Measurements from ENCODE around the gene CUX1. TPM values are rescaled to one million over a fixed set of nuclear protein-coding genes. Genes with fewer than 3 reads are reported as not detected.

Gene CUX1
- total RNA-seq, 1 experiment from 2014 or later: 116 TPM

GRCh38 chr7:101913247-101913721, 95.9 kb downstream of the CUX1 start:
- H3K36me3 Mint-ChIP-seq (ENCODE audit: insufficient read depth, unreplicated experiment): peaks cover 66% of the 10 kb centered on the region
- no peak for TF ChIP-seq CTCF (IDR thresholded peaks at IDR 0.05; ENCODE audit: insufficient read depth in 1 of 2, low read depth in 1 of 2, low read length in 1 of 2, severe bottlenecking in 1 of 2, unreplicated experiment in 1 of 2)
- DNase-seq: no peak
- Histone ChIP-seq H3K9me3 (no peaks in the 10 kb centered on the region), H3K4me1 (peaks cover 5% of the 10 kb centered on the region; the same call in 1 of the 2 replicates), H3K27me3 (replicated peaks; ENCODE audit: control insufficient read depth, insufficient read depth, low read length) (no peaks in the 10 kb centered on the region), H3K36me3 (ENCODE audit: control insufficient read depth, insufficient read depth, low read length) (no peaks in the 10 kb centered on the region), H3K4me3 (ENCODE audit: low read depth, low read length) (no peak overlapping the region)
- H3K9me3 Mint-ChIP-seq (ENCODE audit: unreplicated experiment): no peaks in the 10 kb centered on the region
- CTCF ChIA-PET: no interaction called here
- POLR2A ChIA-PET: no interaction called here
- H3K4me1 Mint-ChIP-seq (ENCODE audit: low read depth, unreplicated experiment): peaks cover 22% of the 10 kb centered on the region
- peak overlapping the region; percentile 70 for H3K27ac Mint-ChIP-seq (ENCODE audit: unreplicated experiment)
- no TSS peak for BruUV-seq (replicated peaks)
- intact Hi-C loops (cut with micrococcal nuclease; ENCODE audit: unreplicated experiment): no loop called here
- H3K27me3 Mint-ChIP-seq (ENCODE audit: insufficient read depth, unreplicated experiment): no peaks in the 10 kb centered on the region
- H3K4me3 Mint-ChIP-seq (ENCODE audit: unreplicated experiment): no peak overlapping the region

- intact Hi-C loops (cut with micrococcal nuclease; ENCODE audit: unreplicated experiment): no loop called here
- Histone ChIP-seq H3K36me3 (ENCODE audit: control insufficient read depth, insufficient read depth, low read length) (no peaks in the 10 kb centered on the region), H3K27me3 (replicated peaks; ENCODE audit: control insufficient read depth, insufficient read depth, low read length) (no peaks in the 10 kb centered on the region), H3K4me3 (ENCODE audit: low read depth, low read length) (no peak overlapping the region), H3K9me3 (no peaks in the 10 kb centered on the region), H3K4me1 (peaks cover 5% of the 10 kb centered on the region; the same call in 1 of the 2 replicates)
- POLR2A ChIA-PET: no interaction called here
- BruUV-seq (replicated peaks): no TSS peak
- H3K4me3 Mint-ChIP-seq (ENCODE audit: unreplicated experiment): no peak overlapping the region
- no peaks in the 10 kb centered on the region for H3K9me3 Mint-ChIP-seq (ENCODE audit: unreplicated experiment)
- peaks cover 70% of the 10 kb centered on the region for H3K36me3 Mint-ChIP-seq (ENCODE audit: insufficient read depth, unreplicated experiment)
- H3K27ac Mint-ChIP-seq (ENCODE audit: unreplicated experiment): peak overlapping the region; percentile 70
- no peaks in the 10 kb centered on the region for H3K27me3 Mint-ChIP-seq (ENCODE audit: insufficient read depth, unreplicated experiment)
- H3K4me1 Mint-ChIP-seq (ENCODE audit: low read depth, unreplicated experiment): peaks cover 22% of the 10 kb centered on the region
- no peak for TF ChIP-seq CTCF (IDR thresholded peaks at IDR 0.05; ENCODE audit: insufficient read depth in 1 of 2, low read depth in 1 of 2, low read length in 1 of 2, severe bottlenecking in 1 of 2, unreplicated experiment in 1 of 2)
- DNase-seq: no peak
- CTCF ChIA-PET: no interaction called here
Measured at GRCh38 chr7:101913851-101914250, 96.4 kb downstream of the CUX1 start.

GRCh38 chr7:101915000-101915399, 97.6 kb downstream of the CUX1 start:
- peaks cover 81% of the 10 kb centered on the region for H3K36me3 Mint-ChIP-seq (ENCODE audit: insufficient read depth, unreplicated experiment)
- H3K4me1 ChIP-seq: peaks cover 5% of the 10 kb centered on the region; the same call in 1 of the 2 replicates
- TF ChIP-seq CTCF (IDR thresholded peaks at IDR 0.05; ENCODE audit: insufficient read depth in 1 of 2, low read depth in 1 of 2, low read length in 1 of 2, severe bottlenecking in 1 of 2, unreplicated experiment in 1 of 2): no peak
- no peak overlapping the region for H3K4me3 ChIP-seq (ENCODE audit: low read depth, low read length)
- H3K36me3 ChIP-seq (ENCODE audit: control insufficient read depth, insufficient read depth, low read length): no peaks in the 10 kb centered on the region
- no peak for DNase-seq
- intact Hi-C loops (cut with micrococcal nuclease; ENCODE audit: unreplicated experiment): no loop called here
- ChIA-PET CTCF (no interaction called here), POLR2A (no interaction called here)
- H3K27me3 Mint-ChIP-seq (ENCODE audit: insufficient read depth, unreplicated experiment): no peaks in the 10 kb centered on the region
- H3K27ac Mint-ChIP-seq (ENCODE audit: unreplicated experiment): peak overlapping the region; percentile 70
- no TSS peak for BruUV-seq (replicated peaks)
- no peak overlapping the region for H3K4me3 Mint-ChIP-seq (ENCODE audit: unreplicated experiment)
- H3K9me3 ChIP-seq: no peaks in the 10 kb centered on the region
- peaks cover 29% of the 10 kb centered on the region for H3K4me1 Mint-ChIP-seq (ENCODE audit: low read depth, unreplicated experiment)
- no peaks in the 10 kb centered on the region for H3K27me3 ChIP-seq (replicated peaks; ENCODE audit: control insufficient read depth, insufficient read depth, low read length)
- H3K9me3 Mint-ChIP-seq (ENCODE audit: unreplicated experiment): no peaks in the 10 kb centered on the region

All from Caco-2 (cell line).